Caco-2 (cell line): ENCODE data around the gene ABCF2. TPM values are rescaled to one million over a fixed set of nuclear protein-coding genes. Genes with fewer than 3 reads are reported as not detected.

Source experiments
- BruUV-seq: library from RNA; stranded (reverse); fragments of 400-500 nt; replicated peaks from 2 replicates; lab custom pipeline; 2021; lab: Mats Ljungman, UMichigan
- CTCF ChIA-PET: fragments of 300-600 bp; sonication (Branson Sonifier 250); formaldehyde crosslinking; loops from one replicate; lab custom pipeline; 2022; ENCODE audit warnings: antibody characterized with exemption; lab: Charles Lee
- POLR2A ChIA-PET: fragments of 300-600 bp; sonication (Branson Sonifier 250); formaldehyde crosslinking; loops from one replicate; lab custom pipeline; 2022; ENCODE audit warnings: antibody characterized with exemption; lab: Charles Lee
- DNase-seq, 2 experiments: peaks; one replicate each; pipeline versions ENCODE4 v3.0.0 to v3.0.0-alpha.2; 2020 to 2022
- H3K27me3 ChIP-seq: replicated peaks from 2 replicates; pipeline ENCODE4 v1.6.0; 2011; ENCODE audit warnings: low read length; ENCODE audit not compliant: control insufficient read depth, insufficient read depth
- H3K36me3 ChIP-seq: 2 replicates; pipeline ENCODE4 v1.5.1; 2011; ENCODE audit warnings: low read length; ENCODE audit not compliant: control insufficient read depth, insufficient read depth
- H3K4me1 ChIP-seq: fragments of 250-450 bp; sonication (Bioruptor Pico); 2 replicates; pipeline ENCODE4 v1.5.1; 2020; ENCODE audit warnings: mild to moderate bottlenecking
- H3K4me3 ChIP-seq: 2 replicates; pipeline ENCODE4 v1.5.1; 2011; ENCODE audit warnings: low read depth, mild to moderate bottlenecking, control low read depth, low read length
- H3K9me3 ChIP-seq: fragments of 250-450 bp; sonication (Bioruptor Pico); 2 replicates; pipeline ENCODE4 v1.5.1; 2020; ENCODE audit warnings: mild to moderate bottlenecking, moderate library complexity
- H3K27ac Mint-ChIP-seq: one replicate; pipeline ENCODE4 v1.8.0; 2022; ENCODE audit warnings: mixed read lengths; ENCODE audit not compliant: unreplicated experiment
- H3K27me3 Mint-ChIP-seq: one replicate; pipeline ENCODE4 v1.8.0; 2022; ENCODE audit warnings: mixed read lengths; ENCODE audit not compliant: insufficient read depth, unreplicated experiment
- H3K36me3 Mint-ChIP-seq: one replicate; pipeline ENCODE4 v1.8.0; 2022; ENCODE audit warnings: mild to moderate bottlenecking, mixed read lengths; ENCODE audit not compliant: insufficient read depth, unreplicated experiment
- H3K4me1 Mint-ChIP-seq: one replicate; pipeline ENCODE4 v1.8.0; 2022; ENCODE audit warnings: low read depth, mixed read lengths; ENCODE audit not compliant: unreplicated experiment
- H3K4me3 Mint-ChIP-seq: one replicate; pipeline ENCODE4 v1.8.0; 2022; ENCODE audit warnings: mild to moderate bottlenecking, moderate library complexity, mixed read lengths; ENCODE audit not compliant: unreplicated experiment
- H3K9me3 Mint-ChIP-seq: one replicate; pipeline ENCODE4 v1.8.0; 2022; ENCODE audit warnings: mixed read lengths; ENCODE audit not compliant: unreplicated experiment
- intact Hi-C: fragments of 100-400 bp; cut with micrococcal nuclease; formaldehyde crosslinking; loops from one replicate; pipeline ENCODE4 v1.10.0; 2022; ENCODE audit not compliant: unreplicated experiment
- total RNA-seq: library from RNA; stranded (reverse); gene quantifications from 2 replicates; pipeline ENCODE4 v1.2.3, GENCODE V29; 2022
- TF ChIP-seq, protein P1 (sequence below), 2 experiments: fragments of 200-600 bp in 1 of 2; IDR thresholded peaks; 1 replicate in 1 of 2; 2 replicates in 1 of 2; pipeline versions ENCODE4 v1.5.1 to v1.8.0; 2011 to 2022; ENCODE audit warnings: antibody characterized with exemption in 1 of 2, control low read depth in 1 of 2, inconsistent platforms in 1 of 2, low read depth in 1 of 2, low read length in 1 of 2, mild to moderate bottlenecking in 1 of 2, moderate library complexity in 1 of 2; ENCODE audit not compliant: insufficient read depth in 1 of 2, severe bottlenecking in 1 of 2, unreplicated experiment in 1 of 2

The ABCF2 gene
- total RNA-seq, 1 experiment from 2014 or later, result 57.8 TPM

DNA sequence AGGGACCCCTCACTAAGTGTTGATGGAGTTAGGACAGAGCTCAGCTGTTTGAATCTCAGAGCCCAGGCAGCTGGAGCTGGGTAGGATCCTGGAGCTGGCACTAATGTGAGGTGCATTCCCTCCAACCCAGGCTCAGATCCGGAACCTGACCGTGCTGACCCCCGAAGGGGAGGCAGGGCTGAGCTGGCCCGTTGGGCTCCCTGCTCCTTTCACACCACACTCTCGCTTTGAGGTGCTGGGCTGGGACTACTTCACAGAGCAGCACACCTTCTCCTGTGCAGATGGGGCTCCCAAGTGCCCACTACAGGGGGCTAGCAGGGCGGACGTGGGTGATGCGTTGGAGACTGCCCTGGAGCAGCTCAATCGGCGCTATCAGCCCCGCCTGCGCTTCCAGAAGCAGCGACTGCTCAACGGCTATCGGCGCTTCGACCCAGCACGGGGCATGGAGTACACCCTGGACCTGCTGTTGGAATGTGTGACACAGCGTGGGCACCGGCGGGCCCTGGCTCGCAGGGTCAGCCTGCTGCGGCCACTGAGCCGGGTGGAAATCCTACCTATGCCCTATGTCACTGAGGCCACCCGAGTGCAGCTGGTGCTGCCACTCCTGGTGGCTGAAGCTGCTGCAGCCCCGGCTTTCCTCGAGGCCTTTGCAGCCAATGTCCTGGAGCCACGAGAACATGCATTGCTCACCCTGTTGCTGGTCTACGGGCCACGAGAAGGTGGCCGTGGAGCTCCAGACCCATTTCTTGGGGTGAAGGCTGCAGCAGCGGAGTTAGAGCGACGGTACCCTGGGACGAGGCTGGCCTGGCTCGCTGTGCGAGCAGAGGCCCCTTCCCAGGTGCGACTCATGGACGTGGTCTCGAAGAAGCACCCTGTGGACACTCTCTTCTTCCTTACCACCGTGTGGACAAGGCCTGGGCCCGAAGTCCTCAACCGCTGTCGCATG lies 10.5 kb upstream of the ABCF2 start:
- Histone ChIP-seq H3K27me3 (no peaks in the 10 kb centered on the region), H3K4me3 (no peak overlapping the region), H3K4me1 (peaks cover 17% of the 10 kb centered on the region), H3K36me3 (peaks cover 2% of the 10 kb centered on the region; the same call in 1 of the 2 replicates), H3K9me3 (no peaks in the 10 kb centered on the region)
- Mint-ChIP-seq H3K4me1 (peaks cover 13% of the 10 kb centered on the region), H3K9me3 (no peaks in the 10 kb centered on the region), H3K36me3 (peaks cover 34% of the 10 kb centered on the region), H3K27me3 (no peaks in the 10 kb centered on the region), H3K4me3 (no peak overlapping the region), H3K27ac (no peak overlapping the region)
- ChIA-PET CTCF (interaction anchor here (0.6 to 0.9 kb wide), 2 partner anchors 10 to 40 kb away, joined by 3 read pairs; partner anchors contain the start of gene ABCF2), POLR2A (interaction anchor here (0.5 to 0.6 kb wide), 3 partner anchors 10 to 153 kb away, joined by 3 to 4 read pairs (median 3); partner anchors contain the start of gene ABCF2)
- intact Hi-C loops, result no loop called here
- TF ChIP-seq, protein P1, sequence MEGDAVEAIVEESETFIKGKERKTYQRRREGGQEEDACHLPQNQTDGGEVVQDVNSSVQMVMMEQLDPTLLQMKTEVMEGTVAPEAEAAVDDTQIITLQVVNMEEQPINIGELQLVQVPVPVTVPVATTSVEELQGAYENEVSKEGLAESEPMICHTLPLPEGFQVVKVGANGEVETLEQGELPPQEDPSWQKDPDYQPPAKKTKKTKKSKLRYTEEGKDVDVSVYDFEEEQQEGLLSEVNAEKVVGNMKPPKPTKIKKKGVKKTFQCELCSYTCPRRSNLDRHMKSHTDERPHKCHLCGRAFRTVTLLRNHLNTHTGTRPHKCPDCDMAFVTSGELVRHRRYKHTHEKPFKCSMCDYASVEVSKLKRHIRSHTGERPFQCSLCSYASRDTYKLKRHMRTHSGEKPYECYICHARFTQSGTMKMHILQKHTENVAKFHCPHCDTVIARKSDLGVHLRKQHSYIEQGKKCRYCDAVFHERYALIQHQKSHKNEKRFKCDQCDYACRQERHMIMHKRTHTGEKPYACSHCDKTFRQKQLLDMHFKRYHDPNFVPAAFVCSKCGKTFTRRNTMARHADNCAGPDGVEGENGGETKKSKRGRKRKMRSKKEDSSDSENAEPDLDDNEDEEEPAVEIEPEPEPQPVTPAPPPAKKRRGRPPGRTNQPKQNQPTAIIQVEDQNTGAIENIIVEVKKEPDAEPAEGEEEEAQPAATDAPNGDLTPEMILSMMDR (IDR thresholded peaks at IDR 0.05; ENCODE audit: insufficient read depth in 1 of 2, low read depth in 1 of 2, low read length in 1 of 2, severe bottlenecking in 1 of 2, unreplicated experiment in 1 of 2), result no peak
- BruUV-seq, result no TSS peak
- no peak for DNase-seq

DNA sequence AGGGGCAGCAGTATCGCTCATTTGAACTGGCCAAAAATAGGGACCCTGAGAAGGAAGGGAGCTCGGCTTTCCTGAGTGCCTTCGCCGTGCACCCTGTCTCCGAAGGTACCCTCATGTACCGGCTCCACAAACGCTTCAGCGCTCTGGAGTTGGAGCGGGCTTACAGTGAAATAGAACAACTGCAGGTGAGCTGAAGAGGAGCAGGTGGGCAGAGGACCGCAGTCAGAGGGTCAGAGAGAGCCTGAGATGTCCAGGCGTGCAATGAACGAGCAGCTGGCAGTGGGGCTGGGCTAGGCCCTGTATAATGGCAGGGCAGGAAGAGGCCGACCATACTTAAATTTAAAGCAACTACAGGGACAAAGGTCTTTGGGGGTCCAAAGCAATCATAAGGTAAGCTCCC lies 9.4 kb upstream of the ABCF2 start:
- intact Hi-C loops, result no loop called here
- ChIA-PET CTCF (interaction anchor here (0.9 kb wide), 1 partner anchor 9 kb away, joined by 3 read pairs; the partner anchor contains the start of gene ABCF2), POLR2A (no interaction called here)
- no peak for DNase-seq
- Histone ChIP-seq H3K4me1 (peaks cover 17% of the 10 kb centered on the region), H3K4me3 (no peak overlapping the region), H3K9me3 (no peaks in the 10 kb centered on the region), H3K27me3 (no peaks in the 10 kb centered on the region), H3K36me3 (peaks cover 2% of the 10 kb centered on the region; the same call in 1 of the 2 replicates)
- Mint-ChIP-seq H3K4me3 (no peak overlapping the region), H3K36me3 (peaks cover 34% of the 10 kb centered on the region), H3K27me3 (no peaks in the 10 kb centered on the region), H3K27ac (no peak overlapping the region), H3K9me3 (no peaks in the 10 kb centered on the region), H3K4me1 (peaks cover 20% of the 10 kb centered on the region)
- no TSS peak for BruUV-seq
- TF ChIP-seq, protein P1 (IDR thresholded peaks at IDR 0.05; ENCODE audit: insufficient read depth in 1 of 2, low read depth in 1 of 2, low read length in 1 of 2, severe bottlenecking in 1 of 2, unreplicated experiment in 1 of 2), result no peak

DNA sequence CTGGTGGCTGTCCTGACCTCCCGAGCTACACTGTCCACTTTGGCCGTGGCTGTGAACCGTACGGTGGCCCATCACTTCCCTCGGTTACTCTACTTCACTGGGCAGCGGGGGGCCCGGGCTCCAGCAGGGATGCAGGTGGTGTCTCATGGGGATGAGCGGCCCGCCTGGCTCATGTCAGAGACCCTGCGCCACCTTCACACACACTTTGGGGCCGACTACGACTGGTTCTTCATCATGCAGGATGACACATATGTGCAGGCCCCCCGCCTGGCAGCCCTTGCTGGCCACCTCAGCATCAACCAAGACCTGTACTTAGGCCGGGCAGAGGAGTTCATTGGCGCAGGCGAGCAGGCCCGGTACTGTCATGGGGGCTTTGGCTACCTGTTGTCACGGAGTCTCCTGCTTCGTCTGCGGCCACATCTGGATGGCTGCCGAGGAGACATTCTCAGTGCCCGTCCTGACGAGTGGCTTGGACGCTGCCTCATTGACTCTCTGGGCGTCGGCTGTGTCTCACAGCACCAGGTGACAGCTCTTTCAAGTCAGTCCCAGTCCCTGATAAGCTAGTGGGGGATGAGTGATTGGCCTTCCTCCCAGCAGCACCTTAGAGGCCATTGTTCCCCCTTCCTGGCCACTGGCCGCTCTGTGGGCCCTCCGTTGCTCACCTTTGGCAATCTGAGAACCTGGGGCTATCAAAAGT lies 8.2 kb upstream of the ABCF2 start:
- intact Hi-C loops, result no loop called here
- Mint-ChIP-seq H3K36me3 (peaks cover 29% of the 10 kb centered on the region), H3K4me3 (no peak overlapping the region), H3K27me3 (no peaks in the 10 kb centered on the region), H3K4me1 (peaks cover 14% of the 10 kb centered on the region), H3K9me3 (no peaks in the 10 kb centered on the region), H3K27ac (no peak overlapping the region)
- TF ChIP-seq, protein P1 (IDR thresholded peaks at IDR 0.05; ENCODE audit: insufficient read depth in 1 of 2, low read depth in 1 of 2, low read length in 1 of 2, severe bottlenecking in 1 of 2, unreplicated experiment in 1 of 2), result no peak
- peaks cover 9% of the 10 kb centered on the region for H3K4me1 ChIP-seq
- H3K4me3 ChIP-seq, result no peak overlapping the region
- peaks cover 2% of the 10 kb centered on the region; the same call in 1 of the 2 replicates for H3K36me3 ChIP-seq
- CTCF ChIA-PET, result no interaction called here
- no TSS peak for BruUV-seq
- H3K27me3 ChIP-seq, result no peaks in the 10 kb centered on the region
- no peaks in the 10 kb centered on the region for H3K9me3 ChIP-seq
- POLR2A ChIA-PET, result no interaction called here
- DNase-seq, result no peak
